Measurements from ENCODE around the gene GSG1L2. TPM values are rescaled to one million over a fixed set of nuclear protein-coding genes. Genes with fewer than 3 reads are reported as not detected.

The GSG1L2 gene
- total RNA-seq, 1 experiment from 2014 or later, result not detected

DNA sequence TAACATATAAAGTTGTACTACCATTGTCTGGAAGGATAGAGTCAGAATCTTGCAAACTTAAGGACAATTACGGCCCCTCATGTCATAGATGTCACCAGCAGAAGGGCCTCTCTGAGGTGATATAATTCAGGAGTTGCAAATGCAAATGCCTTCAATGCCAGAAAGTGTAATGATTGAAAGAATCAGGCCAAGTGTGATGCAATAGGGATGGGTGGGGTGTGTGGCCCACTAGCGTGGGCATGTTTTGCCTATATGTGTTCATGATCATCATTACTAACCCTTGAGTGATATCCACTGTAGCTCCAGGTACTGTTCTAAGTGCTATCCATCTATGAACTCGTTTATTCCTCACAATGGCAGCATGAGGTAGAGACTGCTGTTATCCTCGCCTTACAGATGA is 31.6 kb downstream of the GSG1L2 start:
- RAD21 ChIA-PET (ENCODE audit: low non-redundant PET in 1 of 2, low total read pairs in 2 of 2, uncharacterized antibody in 2 of 2, unreplicated experiment in 2 of 2), result no interaction called here
- Histone ChIP-seq H3K27ac (ENCODE audit: low read depth, low read length) (no peak overlapping the region), H3K36me3 (ENCODE audit: control insufficient read depth in 1 of 2, insufficient read depth in 2 of 2, low read length in 2 of 2) (no peaks in the 10 kb centered on the region), H3K4me1 (ENCODE audit: control insufficient read depth in 1 of 2, insufficient read depth in 2 of 2, low read length in 2 of 2) (no peaks in the 10 kb centered on the region), H3K4me3 (replicated peaks in 1 of 2; ENCODE audit: low read depth in 1 of 2, low read length in 2 of 2) (no peak overlapping the region), H3K27me3 (ENCODE audit: insufficient read depth, low read length) (no peaks in the 10 kb centered on the region), H3K9me2 (ENCODE audit: insufficient read depth) (no peaks in the 10 kb centered on the region), H3K9ac (ENCODE audit: low read length) (no peak overlapping the region), H2AFZ (ENCODE audit: low read depth, low read length, poor library complexity, severe bottlenecking) (no peak overlapping the region), H3K79me2 (ENCODE audit: insufficient read depth, low read length) (no peaks in the 10 kb centered on the region), H3K4me2 (ENCODE audit: low read length) (no peak overlapping the region), H3K9me3 (ENCODE audit: control insufficient read depth in 1 of 2, insufficient read depth in 1 of 2, low read depth in 1 of 2, low read length in 2 of 2) (no peaks in the 10 kb centered on the region), H4K20me1 (ENCODE audit: insufficient read depth) (no peaks in the 10 kb centered on the region)
- ATAC-seq, result no peak
- intact Hi-C loops (cut with micrococcal nuclease), result no loop called here
- no peak for DNase-seq (ENCODE audit: low read depth, low spot score)
- TF ChIP-seq, protein P1, sequence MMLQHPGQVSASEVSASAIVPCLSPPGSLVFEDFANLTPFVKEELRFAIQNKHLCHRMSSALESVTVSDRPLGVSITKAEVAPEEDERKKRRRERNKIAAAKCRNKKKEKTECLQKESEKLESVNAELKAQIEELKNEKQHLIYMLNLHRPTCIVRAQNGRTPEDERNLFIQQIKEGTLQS (IDR thresholded peaks at IDR 0.05), result no peak
- no peak for TF ChIP-seq TCF7L2 (IDR thresholded peaks at IDR 0.05; ENCODE audit: borderline replicate concordance, extremely low read depth, insufficient read depth, insufficient read length)
- TF ChIP-seq CTCF (IDR thresholded peaks at IDR 0.05 in 2 of 3, conservative IDR thresholded peaks at IDR 0.05 in 1 of 3; ENCODE audit: borderline replicate concordance in 1 of 3, insufficient read depth in 1 of 3, low read depth in 2 of 3, low read length in 2 of 3), result no peak
- TF ChIP-seq JUND (IDR thresholded peaks at IDR 0.05), result no peak
- TF ChIP-seq SRF (IDR thresholded peaks at IDR 0.05; ENCODE audit: low read depth), result no peak
- no peak for TF ChIP-seq ZNF274 (IDR thresholded peaks at IDR 0.05; ENCODE audit: low read depth, low read length)
- no peak for TF ChIP-seq RAD21 (IDR thresholded peaks at IDR 0.05; ENCODE audit: low read depth)
- no peak for TF ChIP-seq CBX3 (IDR thresholded peaks at IDR 0.05; ENCODE audit: low read depth)
- no peak for TF ChIP-seq POLR2AphosphoS5 (IDR thresholded peaks at IDR 0.05; ENCODE audit: low read depth, low read length)
- no peak for TF ChIP-seq SP1 (IDR thresholded peaks at IDR 0.05; ENCODE audit: low read depth)
- TF ChIP-seq EZH2 (IDR thresholded peaks at IDR 0.05), result no peak
- no peak for TF ChIP-seq FOSL1 (IDR thresholded peaks at IDR 0.05; ENCODE audit: low read depth)
- TF ChIP-seq EGR1 (IDR thresholded peaks at IDR 0.05; ENCODE audit: low read depth), result no peak
- no peak for TF ChIP-seq REST (IDR thresholded peaks at IDR 0.05; ENCODE audit: low read depth)
- no peak for TF ChIP-seq ZFX (IDR thresholded peaks at IDR 0.05)
- no TSS peak for BruUV-seq (replicated peaks)
- POLR2A ChIA-PET, result no interaction called here
- CTCF ChIA-PET, result interaction anchor here (1.0 kb wide), 1 partner anchor 22 kb away, joined by 5 read pairs; no protein-coding TSS in a partner anchor
